AG10803 (cell line): ENCODE data around the gene TOP1.

Source experiments
- DNase-seq: peaks from one replicate; pipeline ENCODE4 v3.0.0; 2010; ENCODE audit warnings: low read depth
- H3K4me3 ChIP-seq: 2 replicates; pipeline ENCODE4 v1.5.1; 2011; ENCODE audit warnings: mild to moderate bottlenecking, low read length, control low read depth
- TF ChIP-seq, protein P1 (sequence below): conservative IDR thresholded peaks from 2 replicates; pipeline ENCODE4 v1.5.1; 2011; ENCODE audit warnings: mild to moderate bottlenecking, low read length, control low read depth, inconsistent platforms

TOP1 gene

DNA sequence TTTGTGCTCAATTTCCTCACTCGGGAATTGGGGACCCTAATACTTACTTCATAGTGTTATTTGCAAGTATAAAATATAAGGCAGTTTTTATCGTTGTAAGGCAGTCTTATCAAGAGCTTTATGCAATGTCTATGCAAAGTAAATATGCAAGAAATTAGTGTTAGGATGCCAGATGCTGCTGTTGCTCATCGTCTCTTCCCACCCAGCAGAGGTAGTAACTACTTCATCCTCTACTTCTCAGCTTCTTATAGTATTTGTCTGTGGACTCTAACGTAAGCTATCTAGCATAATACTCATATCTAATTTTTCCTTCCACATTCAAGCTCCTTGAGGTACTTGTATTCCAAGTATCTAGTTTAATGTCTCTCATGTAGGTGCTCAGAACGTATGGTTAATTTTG lies 120.3 kb downstream of the TOP1 start:
- no peak for DNase-seq
- TF ChIP-seq, protein P1, sequence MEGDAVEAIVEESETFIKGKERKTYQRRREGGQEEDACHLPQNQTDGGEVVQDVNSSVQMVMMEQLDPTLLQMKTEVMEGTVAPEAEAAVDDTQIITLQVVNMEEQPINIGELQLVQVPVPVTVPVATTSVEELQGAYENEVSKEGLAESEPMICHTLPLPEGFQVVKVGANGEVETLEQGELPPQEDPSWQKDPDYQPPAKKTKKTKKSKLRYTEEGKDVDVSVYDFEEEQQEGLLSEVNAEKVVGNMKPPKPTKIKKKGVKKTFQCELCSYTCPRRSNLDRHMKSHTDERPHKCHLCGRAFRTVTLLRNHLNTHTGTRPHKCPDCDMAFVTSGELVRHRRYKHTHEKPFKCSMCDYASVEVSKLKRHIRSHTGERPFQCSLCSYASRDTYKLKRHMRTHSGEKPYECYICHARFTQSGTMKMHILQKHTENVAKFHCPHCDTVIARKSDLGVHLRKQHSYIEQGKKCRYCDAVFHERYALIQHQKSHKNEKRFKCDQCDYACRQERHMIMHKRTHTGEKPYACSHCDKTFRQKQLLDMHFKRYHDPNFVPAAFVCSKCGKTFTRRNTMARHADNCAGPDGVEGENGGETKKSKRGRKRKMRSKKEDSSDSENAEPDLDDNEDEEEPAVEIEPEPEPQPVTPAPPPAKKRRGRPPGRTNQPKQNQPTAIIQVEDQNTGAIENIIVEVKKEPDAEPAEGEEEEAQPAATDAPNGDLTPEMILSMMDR: no peak
- H3K4me3 ChIP-seq: no peak overlapping the region

DNA sequence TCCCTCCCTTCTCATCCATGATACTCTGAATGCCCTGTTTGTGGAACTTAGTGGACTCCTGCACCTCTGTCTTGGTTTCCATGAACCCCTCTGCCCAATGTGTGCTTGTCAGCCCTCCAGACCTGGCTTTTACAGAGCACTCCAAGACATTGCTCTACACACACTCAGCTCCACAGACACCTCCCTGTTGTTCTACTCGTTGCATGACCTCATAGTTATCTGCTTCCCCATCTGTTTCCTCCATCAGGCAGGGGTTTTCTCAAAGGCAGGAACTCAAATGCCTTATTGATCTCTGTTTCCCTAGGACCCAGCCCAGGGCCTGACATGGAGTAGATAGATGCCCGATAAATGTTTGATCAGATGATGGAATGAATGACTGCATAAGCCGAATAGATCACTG lies 122.0 kb downstream of the TOP1 start:
- TF ChIP-seq, protein P1: no peak
- no peak for DNase-seq
- H3K4me3 ChIP-seq: no peak overlapping the region

DNA sequence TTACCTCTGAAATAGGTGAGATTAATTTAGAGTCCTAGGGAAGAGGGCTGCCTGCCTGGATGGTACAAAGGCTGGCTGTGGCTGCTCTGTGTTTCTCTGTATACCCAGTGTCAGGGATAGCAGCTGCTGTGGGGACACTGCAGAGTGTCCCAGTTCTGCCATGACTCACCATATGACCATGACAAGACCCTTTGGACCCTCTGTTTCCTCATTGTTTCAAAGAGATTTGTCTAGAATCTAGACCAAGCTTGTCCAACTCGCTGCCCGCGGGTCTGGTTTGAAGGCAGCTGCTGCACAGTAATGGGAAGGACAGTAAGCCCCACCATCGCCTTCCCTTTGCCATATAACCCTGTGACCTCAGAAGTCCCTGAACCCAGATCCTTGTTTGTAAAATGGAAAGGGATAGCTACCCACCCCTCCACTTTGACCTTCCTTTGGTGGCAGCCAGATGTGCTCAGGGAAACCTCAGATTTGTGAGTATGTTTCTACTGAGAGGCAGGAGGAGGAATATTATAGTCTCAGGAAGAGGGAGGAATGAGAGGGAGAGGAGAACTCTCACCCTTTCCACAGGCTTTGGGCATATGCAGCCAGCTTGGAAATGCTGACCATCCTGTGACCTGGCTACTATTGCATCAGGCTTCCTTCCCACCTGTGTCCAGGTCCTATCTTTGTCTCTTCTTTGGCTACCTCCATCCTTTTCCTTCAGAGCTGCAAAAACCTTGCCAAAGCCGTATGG lies 122.7 kb downstream of the TOP1 start:
- TF ChIP-seq, protein P1: no peak
- no peak for DNase-seq

DNA sequence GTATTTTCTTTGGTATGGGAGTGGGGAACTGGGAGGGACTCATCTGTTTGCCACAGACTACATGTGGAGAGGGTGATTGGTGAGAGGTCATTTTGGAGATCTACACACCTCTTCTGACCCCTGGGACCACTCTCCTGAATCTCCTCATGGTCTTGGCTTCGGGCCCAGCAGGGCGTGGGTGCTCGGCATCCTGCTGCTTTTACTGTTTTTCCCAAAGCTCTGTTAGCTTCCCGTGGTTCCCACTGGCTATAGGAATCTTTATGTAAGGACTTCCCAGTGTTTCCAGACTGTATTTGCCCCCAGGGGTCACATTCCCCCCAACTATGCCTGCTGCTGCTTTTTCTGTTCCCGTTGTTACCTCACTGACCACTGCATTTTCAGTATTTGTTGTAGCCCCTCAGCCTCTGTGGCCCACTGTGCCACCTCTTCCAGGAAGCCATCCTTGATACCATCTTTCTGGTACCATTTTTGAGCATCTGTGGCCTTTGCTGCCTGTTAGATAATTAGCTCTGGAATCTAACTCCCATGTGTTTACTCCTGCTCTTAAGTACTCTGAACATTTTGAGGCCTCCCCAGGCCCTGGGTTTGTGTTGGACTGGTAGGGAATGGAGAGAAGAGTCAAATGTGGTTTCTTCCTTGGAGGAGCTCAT lies 123.6 kb downstream of the TOP1 start:
- no peak for DNase-seq
- no peak overlapping the region for H3K4me3 ChIP-seq
- TF ChIP-seq, protein P1: no peak

More for the DNA sequence above, 122.7 kb downstream of the TOP1 start:
- H3K4me3 ChIP-seq: no peak overlapping the region

DNA sequence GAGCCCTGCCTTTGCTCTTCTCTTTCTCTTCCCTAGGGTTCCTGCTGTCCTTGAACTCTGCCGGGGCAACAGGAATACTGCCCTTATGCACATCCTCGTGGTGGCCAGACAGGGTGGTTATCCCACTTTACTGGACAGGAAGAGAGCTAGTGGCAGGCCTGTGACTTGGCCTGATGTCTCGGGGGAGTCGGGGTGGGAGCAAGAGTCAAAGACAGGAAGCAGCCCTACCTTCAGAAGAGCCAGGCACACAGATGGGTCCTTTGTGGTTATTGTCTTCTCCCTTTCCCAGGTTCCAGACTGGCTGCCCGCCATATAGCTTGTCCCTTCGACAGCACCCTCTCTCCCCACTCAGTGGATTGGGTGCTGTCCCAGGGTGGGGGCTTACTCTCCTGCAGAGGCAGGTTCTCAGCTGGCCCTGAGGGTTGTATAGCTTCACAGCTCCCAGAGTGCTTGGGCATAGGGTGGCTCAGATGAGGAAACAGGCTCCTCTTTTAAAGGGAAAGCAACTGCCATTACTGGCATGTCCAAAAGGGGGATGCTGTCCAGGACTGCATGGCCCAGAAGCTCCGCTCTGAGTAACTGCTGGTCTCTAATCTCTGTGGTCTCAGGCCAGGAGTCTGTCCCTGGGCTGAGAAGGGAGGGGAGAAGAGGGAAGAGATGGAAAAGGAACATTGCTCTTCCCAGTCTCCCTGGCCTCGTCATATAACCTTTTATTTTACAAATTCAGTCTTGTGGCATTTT lies 126.0 kb downstream of the TOP1 start:
- no peak for DNase-seq
- H3K4me3 ChIP-seq: no peak overlapping the region
- TF ChIP-seq, protein P1: no peak

DNA sequence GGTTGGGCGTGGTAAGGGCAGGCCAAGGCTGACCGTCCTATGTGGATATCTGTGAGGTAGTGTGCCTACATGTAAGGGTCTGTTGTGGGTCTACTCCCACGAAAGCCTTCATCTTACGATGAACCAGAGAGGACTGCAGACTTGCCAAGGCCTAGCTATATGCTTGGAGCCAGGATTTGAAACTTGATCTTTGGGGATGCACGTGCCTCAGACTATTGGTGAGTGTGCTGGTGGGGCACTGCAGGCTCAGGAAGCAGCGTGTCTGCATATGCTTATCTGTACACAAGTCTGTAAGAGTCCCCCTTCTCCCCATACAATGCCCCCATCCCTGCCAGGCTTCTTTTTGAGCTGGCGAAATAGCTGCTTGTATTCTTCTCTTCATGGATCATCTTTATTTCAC lies 126.6 kb downstream of the TOP1 start:
- H3K4me3 ChIP-seq: no peak overlapping the region
- TF ChIP-seq, protein P1: no peak
- no peak for DNase-seq
